ENCODE data around the gene GRPEL1.
A peak's percentile ranks its signal among the peaks of the same experiment; 100 is the strongest.

- TF ChIP-seq SUZ12 (IDR thresholded peaks at IDR 0.05; ENCODE audit: extremely low read depth, insufficient read depth, insufficient read length) (peak; percentile 69), ZNF274 (IDR thresholded peaks at IDR 0.05; ENCODE audit: low read depth, low read length) (no peak)
Observed at GRCh38 chr4:7042503-7043283, 25.2 kb downstream of the GRPEL1 start.
